ENCODE measurements around the gene TNFRSF14.

The TNFRSF14 gene

DNA sequence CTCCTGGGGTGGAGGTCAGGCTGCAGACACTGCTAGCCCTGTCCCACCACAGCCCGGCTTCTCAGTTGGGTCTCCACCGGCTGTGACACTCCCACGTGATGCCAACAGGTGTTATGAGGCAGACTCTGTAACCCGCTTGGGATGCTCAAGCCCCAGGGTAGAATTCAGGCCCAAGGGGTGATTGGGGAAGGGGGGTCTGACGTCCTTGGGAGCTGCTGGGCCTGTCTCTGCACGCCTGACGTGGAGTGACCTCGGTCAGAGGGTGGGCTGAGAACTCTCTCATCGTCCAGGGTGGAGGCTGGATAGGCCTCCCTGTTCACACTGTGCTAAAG is 18.4 kb upstream of the TNFRSF14 start:
- Histone ChIP-seq H3K9ac (ENCODE audit: low read depth in 1 of 2, low read length in 2 of 2) (no peak overlapping the region), H3K36me3 (ENCODE audit: control insufficient read depth in 1 of 2, insufficient read depth in 2 of 2, low read length in 2 of 2) (no peaks in the 10 kb centered on the region), H3K27me3 (ENCODE audit: control insufficient read depth in 1 of 2, insufficient read depth in 2 of 2, low read length in 2 of 2) (peaks cover 28 to 35% of the 10 kb centered on the region in 2 donors), H3K9me3 (ENCODE audit: control insufficient read depth in 1 of 2, low read length in 2 of 2) (no peaks in the 10 kb centered on the region), H3K4me1 (ENCODE audit: control insufficient read depth in 1 of 2, insufficient read depth in 2 of 2, low read length in 2 of 2) (peaks cover 18 to 38% of the 10 kb centered on the region in 2 donors), H3K27ac (ENCODE audit: low read depth, low read length) (no peak overlapping the region), H3K4me3 (ENCODE audit: low read depth in 1 of 2, low read length in 2 of 2) (no peak overlapping the region)

DNA sequence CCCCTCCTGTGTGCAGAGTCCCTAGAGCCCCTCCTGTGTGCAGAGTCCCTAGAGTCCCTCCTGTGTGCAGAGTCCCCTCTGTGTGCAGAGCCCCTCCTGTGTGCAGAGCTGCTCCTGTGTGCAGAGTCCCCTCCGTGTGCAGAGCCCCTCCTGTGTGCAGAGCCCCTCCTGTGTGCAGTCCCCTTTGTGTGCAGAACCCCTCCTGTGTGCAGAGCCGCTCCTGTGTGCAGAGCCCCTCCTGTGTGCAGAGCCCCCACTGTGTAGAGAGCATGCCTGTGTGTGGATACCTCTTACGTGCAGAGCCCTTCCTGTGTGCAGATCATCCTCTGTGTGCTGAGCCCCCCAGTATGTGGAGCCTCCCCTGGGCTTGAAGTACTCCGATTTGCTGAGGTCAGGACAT is 17.8 kb upstream of the TNFRSF14 start:
- Histone ChIP-seq H3K9ac (ENCODE audit: low read depth in 1 of 2, low read length in 2 of 2) (no peak overlapping the region), H3K4me3 (ENCODE audit: low read depth in 1 of 2, low read length in 2 of 2) (no peak overlapping the region), H3K27me3 (ENCODE audit: control insufficient read depth in 1 of 2, insufficient read depth in 2 of 2, low read length in 2 of 2) (peaks cover 25 to 32% of the 10 kb centered on the region in 2 donors), H3K36me3 (ENCODE audit: control insufficient read depth in 1 of 2, insufficient read depth in 2 of 2, low read length in 2 of 2) (no peaks in the 10 kb centered on the region), H3K9me3 (ENCODE audit: control insufficient read depth in 1 of 2, low read length in 2 of 2) (no peaks in the 10 kb centered on the region), H3K4me1 (ENCODE audit: control insufficient read depth in 1 of 2, insufficient read depth in 2 of 2, low read length in 2 of 2) (peaks cover 18 to 38% of the 10 kb centered on the region in 2 donors), H3K27ac (ENCODE audit: low read depth, low read length) (no peak overlapping the region)

- H3K4me1 ChIP-seq (ENCODE audit: control insufficient read depth in 1 of 2, insufficient read depth in 2 of 2, low read length in 2 of 2): peaks cover 18 to 41% of the 10 kb centered on the region in 2 donors
- peaks cover 25 to 32% of the 10 kb centered on the region in 2 donors for H3K27me3 ChIP-seq (ENCODE audit: control insufficient read depth in 1 of 2, insufficient read depth in 2 of 2, low read length in 2 of 2)
- H3K4me3 ChIP-seq (ENCODE audit: low read depth in 1 of 2, low read length in 2 of 2): no peak overlapping the region
- H3K36me3 ChIP-seq (ENCODE audit: control insufficient read depth in 1 of 2, insufficient read depth in 2 of 2, low read length in 2 of 2): no peaks in the 10 kb centered on the region
- H3K9ac ChIP-seq (ENCODE audit: low read depth in 1 of 2, low read length in 2 of 2): no peak overlapping the region
- no peak overlapping the region for H3K27ac ChIP-seq (ENCODE audit: low read depth, low read length)
- no peaks in the 10 kb centered on the region for H3K9me3 ChIP-seq (ENCODE audit: control insufficient read depth in 1 of 2, low read length in 2 of 2)
Observed at GRCh38 chr1:2538872-2539271, 17.3 kb upstream of the TNFRSF14 start.

GRCh38 chr1:2539312-2539907 is 16.8 kb upstream of the TNFRSF14 start:
- H3K27me3 ChIP-seq (ENCODE audit: control insufficient read depth in 1 of 2, insufficient read depth in 2 of 2, low read length in 2 of 2): peaks cover 22 to 32% of the 10 kb centered on the region in 2 donors
- H3K36me3 ChIP-seq (ENCODE audit: control insufficient read depth in 1 of 2, insufficient read depth in 2 of 2, low read length in 2 of 2): no peaks in the 10 kb centered on the region
- no peak overlapping the region for H3K27ac ChIP-seq (ENCODE audit: low read depth, low read length)
- no peak overlapping the region for H3K4me3 ChIP-seq (ENCODE audit: low read depth in 1 of 2, low read length in 2 of 2)
- peaks cover 23 to 46% of the 10 kb centered on the region in 2 donors for H3K4me1 ChIP-seq (ENCODE audit: control insufficient read depth in 1 of 2, insufficient read depth in 2 of 2, low read length in 2 of 2)
- no peak overlapping the region for H3K9ac ChIP-seq (ENCODE audit: low read depth in 1 of 2, low read length in 2 of 2)
- no peaks in the 10 kb centered on the region for H3K9me3 ChIP-seq (ENCODE audit: control insufficient read depth in 1 of 2, low read length in 2 of 2)

DNA sequence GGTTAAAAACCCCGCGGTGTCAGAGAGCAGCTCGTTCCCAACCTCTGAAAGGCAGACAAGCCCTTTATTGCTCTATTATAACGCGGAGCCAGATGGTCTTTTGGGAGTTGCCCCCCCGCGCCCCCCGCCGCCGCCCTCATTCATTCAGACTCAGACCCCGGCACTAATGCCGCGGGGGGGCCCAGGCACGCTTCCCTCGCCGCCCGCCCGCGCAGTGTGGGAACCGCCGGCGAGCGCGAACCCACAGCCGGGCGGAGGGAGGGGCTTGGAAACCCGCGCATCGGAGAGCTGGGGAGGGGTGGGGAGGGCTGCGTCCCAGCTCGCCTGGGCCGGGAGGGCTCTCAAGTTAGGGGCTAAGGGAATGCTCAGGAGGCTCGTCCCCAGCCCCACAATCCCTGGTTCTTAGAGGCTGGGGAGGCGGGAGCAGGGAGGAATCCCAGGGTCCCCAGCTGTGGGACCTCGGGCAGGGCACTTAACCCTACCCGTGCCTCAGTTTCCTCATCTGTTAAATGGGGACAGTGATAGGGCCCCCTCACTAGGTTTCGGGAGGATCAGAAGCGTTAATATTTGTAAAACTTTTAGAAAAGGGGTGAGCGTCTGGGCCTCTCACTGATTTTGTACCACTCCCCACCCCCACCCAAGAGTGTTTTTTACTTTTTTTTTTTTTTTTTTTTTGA is 15.2 kb upstream of the TNFRSF14 start:
- H3K27me3 ChIP-seq (ENCODE audit: control insufficient read depth in 1 of 2, insufficient read depth in 2 of 2, low read length in 2 of 2): peaks cover 8 to 22% of the 10 kb centered on the region in 2 donors
- H3K9me3 ChIP-seq (ENCODE audit: control insufficient read depth in 1 of 2, low read length in 2 of 2): no peaks in the 10 kb centered on the region
- H3K27ac ChIP-seq (ENCODE audit: low read depth, low read length): no peak overlapping the region
- no peaks in the 10 kb centered on the region for H3K36me3 ChIP-seq (ENCODE audit: control insufficient read depth in 1 of 2, insufficient read depth in 2 of 2, low read length in 2 of 2)
- peaks cover 19 to 48% of the 10 kb centered on the region in 2 donors for H3K4me1 ChIP-seq (ENCODE audit: control insufficient read depth in 1 of 2, insufficient read depth in 2 of 2, low read length in 2 of 2)
- no peak overlapping the region for H3K4me3 ChIP-seq (ENCODE audit: low read depth in 1 of 2, low read length in 2 of 2)
- H3K9ac ChIP-seq (ENCODE audit: low read depth in 1 of 2, low read length in 2 of 2): no peak overlapping the region

DNA sequence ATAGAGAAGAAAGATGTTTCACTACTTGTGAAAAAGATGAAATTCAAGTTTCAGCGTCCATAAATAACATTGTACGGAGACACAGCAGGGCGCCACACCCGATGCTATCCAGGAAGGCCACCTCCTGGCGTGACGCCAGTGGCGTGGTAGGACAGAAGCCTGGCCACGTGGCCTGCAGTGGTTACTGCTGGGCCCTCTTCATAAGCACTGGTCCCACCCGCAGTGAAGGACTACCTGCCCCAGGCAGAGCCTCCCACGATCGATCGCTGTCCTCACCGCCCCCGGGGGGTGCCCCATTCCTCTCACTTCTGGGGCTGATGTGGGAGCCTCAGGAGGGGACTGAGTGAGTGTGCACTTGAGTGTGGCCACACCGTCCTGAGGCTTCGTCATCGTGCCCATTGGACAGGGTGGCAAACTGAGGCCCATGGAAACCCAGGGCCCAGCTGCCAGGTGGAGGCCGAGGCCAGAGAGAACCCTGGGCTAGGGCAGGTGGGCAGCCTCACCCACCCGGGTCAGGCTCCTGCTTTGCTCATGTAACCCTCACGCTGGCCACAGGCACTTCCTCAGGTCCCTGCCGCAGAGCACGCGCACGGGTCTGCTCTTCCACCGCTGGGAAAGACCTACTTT is 14.4 kb upstream of the TNFRSF14 start:
- Histone ChIP-seq H3K27me3 (ENCODE audit: control insufficient read depth in 1 of 2, insufficient read depth in 2 of 2, low read length in 2 of 2) (peaks cover 3 to 17% of the 10 kb centered on the region in 2 donors), H3K4me1 (ENCODE audit: control insufficient read depth in 1 of 2, insufficient read depth in 2 of 2, low read length in 2 of 2) (peaks cover 18 to 47% of the 10 kb centered on the region in 2 donors), H3K36me3 (ENCODE audit: control insufficient read depth in 1 of 2, insufficient read depth in 2 of 2, low read length in 2 of 2) (no peaks in the 10 kb centered on the region), H3K9me3 (ENCODE audit: control insufficient read depth in 1 of 2, low read length in 2 of 2) (no peaks in the 10 kb centered on the region), H3K4me3 (ENCODE audit: low read depth in 1 of 2, low read length in 2 of 2) (no peak overlapping the region), H3K27ac (ENCODE audit: low read depth, low read length) (no peak overlapping the region), H3K9ac (ENCODE audit: low read depth in 1 of 2, low read length in 2 of 2) (no peak overlapping the region)

DNA sequence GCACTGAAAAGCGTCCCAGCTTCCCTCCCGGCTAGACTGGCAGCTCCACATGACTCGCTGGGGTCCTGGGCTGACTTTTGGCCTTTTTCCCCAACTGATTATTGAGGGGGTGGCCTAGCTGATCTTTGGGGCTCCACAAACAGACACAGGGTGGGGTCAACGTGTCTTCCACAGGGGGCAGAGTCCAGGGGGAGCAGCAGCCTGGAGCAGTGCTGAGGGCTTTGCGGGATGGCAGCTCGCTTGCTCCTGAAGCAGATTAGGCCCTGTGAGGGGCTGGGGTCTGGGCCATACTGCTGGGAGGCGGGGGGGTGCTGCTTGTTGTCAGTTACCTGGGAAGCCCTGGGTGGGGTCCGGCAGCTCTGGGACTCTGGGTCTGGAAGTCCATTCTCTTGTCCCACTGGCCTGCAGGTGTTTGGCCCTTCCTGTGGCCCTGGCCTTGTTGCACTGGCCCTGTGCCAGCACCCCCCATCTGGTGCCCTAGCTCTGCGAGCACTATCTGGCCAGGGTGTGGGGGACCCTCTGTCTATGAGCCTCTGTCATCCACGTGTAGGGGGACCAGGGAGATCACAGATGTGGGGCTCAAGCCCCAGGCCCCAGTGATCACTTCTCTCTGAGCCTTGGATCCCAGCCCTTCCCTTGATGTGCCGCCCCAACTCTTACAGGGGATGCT is 13.8 kb upstream of the TNFRSF14 start:
- peaks cover 0 to 10% of the 10 kb centered on the region in 2 donors for H3K27me3 ChIP-seq (ENCODE audit: control insufficient read depth in 1 of 2, insufficient read depth in 2 of 2, low read length in 2 of 2)
- no peaks in the 10 kb centered on the region for H3K9me3 ChIP-seq (ENCODE audit: control insufficient read depth in 1 of 2, low read length in 2 of 2)
- H3K27ac ChIP-seq (ENCODE audit: low read depth, low read length): no peak overlapping the region
- peaks cover 17 to 48% of the 10 kb centered on the region in 2 donors for H3K4me1 ChIP-seq (ENCODE audit: control insufficient read depth in 1 of 2, insufficient read depth in 2 of 2, low read length in 2 of 2)
- no peak overlapping the region for H3K9ac ChIP-seq (ENCODE audit: low read depth in 1 of 2, low read length in 2 of 2)
- H3K4me3 ChIP-seq (ENCODE audit: low read depth in 1 of 2, low read length in 2 of 2): no peak overlapping the region
- H3K36me3 ChIP-seq (ENCODE audit: control insufficient read depth in 1 of 2, insufficient read depth in 2 of 2, low read length in 2 of 2): no peaks in the 10 kb centered on the region

DNA sequence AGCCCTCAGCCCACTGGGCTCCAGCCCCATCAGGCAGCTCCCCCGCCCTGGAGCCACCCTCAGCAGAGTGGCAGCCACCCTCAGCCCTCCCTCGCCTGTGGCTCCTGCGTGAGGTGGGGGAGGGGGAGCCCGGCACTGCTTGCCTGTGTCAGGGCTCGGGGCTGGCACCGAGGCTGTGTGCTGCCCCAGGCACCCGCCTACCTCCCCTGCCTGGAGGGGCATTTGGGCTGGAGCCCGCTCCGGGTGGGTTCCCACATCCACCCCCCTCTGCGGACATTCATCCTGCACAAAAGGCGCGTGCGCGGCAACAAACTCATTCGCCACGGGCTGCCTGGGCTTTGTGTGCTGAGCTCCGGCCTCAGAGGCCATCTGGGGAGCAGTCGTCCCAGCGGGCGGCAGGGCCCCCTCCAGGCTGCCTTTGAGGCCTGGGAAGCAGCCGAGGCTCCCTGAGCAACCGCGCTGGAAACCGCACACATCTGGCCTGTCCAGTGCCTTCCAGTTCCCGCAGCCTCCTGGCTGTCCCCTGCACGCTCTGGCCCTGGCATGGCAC is 12.6 kb upstream of the TNFRSF14 start:
- H3K9ac ChIP-seq (ENCODE audit: low read depth in 1 of 2, low read length in 2 of 2): no peak overlapping the region
- peaks cover 26 to 60% of the 10 kb centered on the region in 2 donors for H3K4me1 ChIP-seq (ENCODE audit: control insufficient read depth in 1 of 2, insufficient read depth in 2 of 2, low read length in 2 of 2)
- H3K27me3 ChIP-seq (ENCODE audit: control insufficient read depth in 1 of 2, insufficient read depth in 2 of 2, low read length in 2 of 2): peaks cover 0 to 10% of the 10 kb centered on the region in 2 donors
- H3K27ac ChIP-seq (ENCODE audit: low read depth, low read length): no peak overlapping the region
- H3K9me3 ChIP-seq (ENCODE audit: control insufficient read depth in 1 of 2, low read length in 2 of 2): no peaks in the 10 kb centered on the region
- H3K36me3 ChIP-seq (ENCODE audit: control insufficient read depth in 1 of 2, insufficient read depth in 2 of 2, low read length in 2 of 2): no peaks in the 10 kb centered on the region
- H3K4me3 ChIP-seq (ENCODE audit: low read depth in 1 of 2, low read length in 2 of 2): no peak overlapping the region

GRCh38 chr1:2544093-2544874 is 11.9 kb upstream of the TNFRSF14 start:
- no peak overlapping the region for H3K27ac ChIP-seq (ENCODE audit: low read depth, low read length)
- H3K36me3 ChIP-seq (ENCODE audit: control insufficient read depth in 1 of 2, insufficient read depth in 2 of 2, low read length in 2 of 2): no peaks in the 10 kb centered on the region
- H3K4me3 ChIP-seq (ENCODE audit: low read depth in 1 of 2, low read length in 2 of 2): no peak overlapping the region
- peaks cover 31 to 65% of the 10 kb centered on the region in 2 donors for H3K4me1 ChIP-seq (ENCODE audit: control insufficient read depth in 1 of 2, insufficient read depth in 2 of 2, low read length in 2 of 2)
- no peak overlapping the region for H3K9ac ChIP-seq (ENCODE audit: low read depth in 1 of 2, low read length in 2 of 2)
- H3K9me3 ChIP-seq (ENCODE audit: control insufficient read depth in 1 of 2, low read length in 2 of 2): no peaks in the 10 kb centered on the region
- H3K27me3 ChIP-seq (ENCODE audit: control insufficient read depth in 1 of 2, insufficient read depth in 2 of 2, low read length in 2 of 2): peaks cover 0 to 5% of the 10 kb centered on the region in 2 donors

All from duodenal mucosa (tissue), 2 donors.